GM12864 (cell line): Measurements from ENCODE around the gene TNNT2.

ENCODE experiments used
- DNase-seq: peaks from one replicate; pipeline ENCODE4 v3.0.0-alpha.2; 2011; ENCODE audit warnings: low read depth
- H3K4me3 ChIP-seq: 2 replicates; pipeline ENCODE4 v1.5.1; 2011; ENCODE audit warnings: mild to moderate bottlenecking, low read depth, low read length, control low read depth
- CTCF ChIP-seq: IDR thresholded peaks from 2 replicates; pipeline ENCODE4 v1.5.1; 2011; ENCODE audit warnings: low read depth, mild to moderate bottlenecking, moderate library complexity, low read length, control low read depth, inconsistent platforms; ENCODE audit errors: missing control alignments

TNNT2 gene

GRCh38 chr1:201409440-201409839, 32.0 kb upstream of the TNNT2 start:
- no peak overlapping the region for H3K4me3 ChIP-seq
- DNase-seq: no peak
- no peak for TF ChIP-seq CTCF

GRCh38 chr1:201408834-201409200, 31.3 kb upstream of the TNNT2 start:
- no peak overlapping the region for H3K4me3 ChIP-seq
- no peak for DNase-seq
- no peak for TF ChIP-seq CTCF

- peak; percentile 100 for TF ChIP-seq CTCF
- H3K4me3 ChIP-seq: no peak overlapping the region
- DNase-seq: no peak
These were observed 30.8 kb upstream of the TNNT2 start for GRCh38 chr1:201408176-201408833.

GRCh38 chr1:201406831-201407406, 29.4 kb upstream of the TNNT2 start:
- TF ChIP-seq CTCF: no peak
- no peak overlapping the region for H3K4me3 ChIP-seq
- no peak for DNase-seq

GRCh38 chr1:201405484-201405831, 28.0 kb upstream of the TNNT2 start:
- no peak overlapping the region for H3K4me3 ChIP-seq
- no peak for DNase-seq
- no peak for TF ChIP-seq CTCF

- H3K4me3 ChIP-seq: no peak overlapping the region
- TF ChIP-seq CTCF: no peak
- DNase-seq: no peak
These were observed 27.4 kb upstream of the TNNT2 start for GRCh38 chr1:201404722-201405483.
